ENCODE results near the gene TBCEL. TPM values are rescaled to one million over a fixed set of nuclear protein-coding genes. Genes with fewer than 3 reads are reported as not detected.
"Not testable (repeated sequence)": the region's sequence is repeated elsewhere in the genome, so short reads cannot be mapped to it uniquely, and the experiment has no call there.

Gene TBCEL
- total and polyA plus RNA-seq, 5 donors, result 6.2 to 47.7 (median 44.3) TPM

GRCh38 chr11:121109471-121109870 is 85.6 kb downstream of the TBCEL start:
- 74% methylated on average over 2 of the region's 2 CpGs for WGBS
- peaks cover 7% of the 10 kb centered on the region for H3K4me1 ChIP-seq (ENCODE audit: control insufficient read depth, insufficient read depth, low read length)
- ATAC-seq (no peak), DNase-seq (no peak)
- H3K4me3 ChIP-seq (ENCODE audit: low read length), result no peak overlapping the region
- intact Hi-C loops (cut with DNase I), result no loop called here
- H3K27ac ChIP-seq (ENCODE audit: low read length), result no peak overlapping the region
- H3K9me3 ChIP-seq (ENCODE audit: control insufficient read depth, low read length), result no peaks in the 10 kb centered on the region
- no peaks in the 10 kb centered on the region for H3K27me3 ChIP-seq (ENCODE audit: control insufficient read depth, insufficient read depth)

GRCh38 chr11:121109916-121110586 is 86.1 kb downstream of the TBCEL start:
- Histone ChIP-seq H3K4me3 (ENCODE audit: low read length) (no peak overlapping the region), H3K4me1 (ENCODE audit: control insufficient read depth, insufficient read depth, low read length) (peaks cover 3% of the 10 kb centered on the region), H3K27ac (ENCODE audit: low read length) (no peak overlapping the region), H3K9me3 (ENCODE audit: control insufficient read depth, low read length) (no peaks in the 10 kb centered on the region), H3K27me3 (ENCODE audit: control insufficient read depth, insufficient read depth) (no peaks in the 10 kb centered on the region)
- DNase-seq (no peak), ATAC-seq (no peak)
- intact Hi-C loops (cut with DNase I), result loop anchor here in 3 of 4 donors (10.0 kb wide), 1 partner anchor 155 kb away; no protein-coding TSS in a partner anchor
- WGBS, result 54% methylated on average over 7 of the region's 7 CpGs

- 64% methylated on average over 10 of the region's 10 CpGs for WGBS
- Histone ChIP-seq H3K4me1 (ENCODE audit: control insufficient read depth, insufficient read depth, low read length) (no peaks in the 10 kb centered on the region), H3K4me3 (ENCODE audit: low read length) (no peak overlapping the region), H3K9me3 (ENCODE audit: control insufficient read depth, low read length) (no peaks in the 10 kb centered on the region), H3K27me3 (ENCODE audit: control insufficient read depth, insufficient read depth) (no peaks in the 10 kb centered on the region), H3K27ac (ENCODE audit: low read length) (no peak overlapping the region)
- intact Hi-C loops (cut with DNase I), result loop anchor here in 3 of 4 donors (10.0 kb wide), 1 partner anchor 156 kb away; no protein-coding TSS in a partner anchor
- ATAC-seq, result peak in 1 of 2 donors; percentile 42
- DNase-seq, result no peak
These were observed 87.2 kb downstream of the TBCEL start for GRCh38 chr11:121110871-121111724.

GRCh38 chr11:121112498-121113455 is 88.9 kb downstream of the TBCEL start:
- DNase-seq (peak; percentile 74 to 87 (median 79)), ATAC-seq (peak; percentile 88 to 91)
- no peaks in the 10 kb centered on the region for H3K4me1 ChIP-seq (ENCODE audit: control insufficient read depth, insufficient read depth, low read length)
- intact Hi-C loops (cut with DNase I), result loop anchor here in 3 of 4 donors (10.0 kb wide), 1 partner anchor 158 kb away; no protein-coding TSS in a partner anchor
- no peak overlapping the region for H3K4me3 ChIP-seq (ENCODE audit: low read length)
- 47% methylated on average over 32 of the region's 32 CpGs for WGBS
- no peaks in the 10 kb centered on the region for H3K27me3 ChIP-seq (ENCODE audit: control insufficient read depth, insufficient read depth)
- H3K27ac ChIP-seq (ENCODE audit: low read length), result no peak overlapping the region
- H3K9me3 ChIP-seq (ENCODE audit: control insufficient read depth, low read length), result no peaks in the 10 kb centered on the region

- 78% methylated on average over 9 of the region's 9 CpGs for WGBS
- ATAC-seq (no peak), DNase-seq (no peak)
- Histone ChIP-seq H3K4me1 (ENCODE audit: control insufficient read depth, insufficient read depth, low read length) (no peaks in the 10 kb centered on the region), H3K9me3 (ENCODE audit: control insufficient read depth, low read length) (no peaks in the 10 kb centered on the region), H3K27me3 (ENCODE audit: control insufficient read depth, insufficient read depth) (no peaks in the 10 kb centered on the region), H3K4me3 (ENCODE audit: low read length) (no peak overlapping the region), H3K27ac (ENCODE audit: low read length) (no peak overlapping the region)
- intact Hi-C loops (cut with DNase I), result loop anchor here in 3 of 4 donors (10.0 kb wide), 1 partner anchor 159 kb away; no protein-coding TSS in a partner anchor
These were observed 89.7 kb downstream of the TBCEL start for GRCh38 chr11:121113611-121114010.

- not testable (repeated sequence) for ATAC-seq; H3K9me3 ChIP-seq (ENCODE audit: control insufficient read depth, low read length); H3K27ac ChIP-seq (ENCODE audit: low read length); H3K4me3 ChIP-seq (ENCODE audit: low read length); H3K4me1 ChIP-seq (ENCODE audit: control insufficient read depth, insufficient read depth, low read length); H3K27me3 ChIP-seq (ENCODE audit: control insufficient read depth, insufficient read depth); DNase-seq
- WGBS, result 100% methylated on average over 1 of the region's 1 CpG
- intact Hi-C loops (cut with DNase I), result loop anchor here in 3 of 4 donors (10.0 kb wide), 1 partner anchor 160 kb away; no protein-coding TSS in a partner anchor
These were observed 91.1 kb downstream of the TBCEL start for GRCh38 chr11:121115024-121115423.

GRCh38 chr11:121117788-121118187 is 93.9 kb downstream of the TBCEL start:
- Histone ChIP-seq H3K27ac (ENCODE audit: low read length) (no peak overlapping the region), H3K4me1 (ENCODE audit: control insufficient read depth, insufficient read depth, low read length) (no peaks in the 10 kb centered on the region), H3K9me3 (ENCODE audit: control insufficient read depth, low read length) (no peaks in the 10 kb centered on the region), H3K4me3 (ENCODE audit: low read length) (no peak overlapping the region), H3K27me3 (ENCODE audit: control insufficient read depth, insufficient read depth) (no peaks in the 10 kb centered on the region)
- intact Hi-C loops (cut with DNase I), result loop anchor here in 3 of 4 donors (10.0 kb wide), 1 partner anchor 163 kb away; no protein-coding TSS in a partner anchor
- ATAC-seq (peak in 1 of 2 donors; percentile 82), DNase-seq (no peak)
- 45% methylated on average over 6 of the region's 6 CpGs for WGBS

- H3K4me1 ChIP-seq (ENCODE audit: control insufficient read depth, insufficient read depth, low read length), result no peaks in the 10 kb centered on the region
- intact Hi-C loops (cut with DNase I), result loop anchor here in 3 of 4 donors (10.0 kb wide), 1 partner anchor 165 kb away; no protein-coding TSS in a partner anchor
- DNase-seq (no peak), ATAC-seq (no peak)
- no peak overlapping the region for H3K27ac ChIP-seq (ENCODE audit: low read length)
- H3K9me3 ChIP-seq (ENCODE audit: control insufficient read depth, low read length), result no peaks in the 10 kb centered on the region
- 60% methylated on average over 1 of the region's 1 CpG for WGBS
- no peaks in the 10 kb centered on the region for H3K27me3 ChIP-seq (ENCODE audit: control insufficient read depth, insufficient read depth)
- no peak overlapping the region for H3K4me3 ChIP-seq (ENCODE audit: low read length)
These were observed 95.5 kb downstream of the TBCEL start for GRCh38 chr11:121119440-121119839.

- DNase-seq (no peak), ATAC-seq (no peak)
- Histone ChIP-seq H3K4me3 (ENCODE audit: low read length) (no peak overlapping the region), H3K9me3 (ENCODE audit: control insufficient read depth, low read length) (no peaks in the 10 kb centered on the region), H3K27me3 (ENCODE audit: control insufficient read depth, insufficient read depth) (no peaks in the 10 kb centered on the region), H3K4me1 (ENCODE audit: control insufficient read depth, insufficient read depth, low read length) (no peaks in the 10 kb centered on the region), H3K27ac (ENCODE audit: low read length) (no peak overlapping the region)
- intact Hi-C loops (cut with DNase I), result no loop called here
- 79% methylated on average over 3 of the region's 3 CpGs for WGBS
These were observed 98.4 kb downstream of the TBCEL start for GRCh38 chr11:121122328-121122727.

- Histone ChIP-seq H3K4me3 (ENCODE audit: low read length) (no peak overlapping the region), H3K9me3 (ENCODE audit: control insufficient read depth, low read length) (no peaks in the 10 kb centered on the region), H3K4me1 (ENCODE audit: control insufficient read depth, insufficient read depth, low read length) (no peaks in the 10 kb centered on the region), H3K27me3 (ENCODE audit: control insufficient read depth, insufficient read depth) (no peaks in the 10 kb centered on the region), H3K27ac (ENCODE audit: low read length) (no peak overlapping the region)
- intact Hi-C loops (cut with DNase I), result no loop called here
- WGBS, result 53% methylated on average over 6 of the region's 6 CpGs
- DNase-seq (peak in 1 of 3 donors; percentile 58), ATAC-seq (peak in 1 of 2 donors; percentile 33)
These were observed 99.7 kb downstream of the TBCEL start for GRCh38 chr11:121123496-121124069.

All from right cardiac atrium (tissue), 5 donors.